ENCODE results near the gene INPP4B.

Gene INPP4B

DNA sequence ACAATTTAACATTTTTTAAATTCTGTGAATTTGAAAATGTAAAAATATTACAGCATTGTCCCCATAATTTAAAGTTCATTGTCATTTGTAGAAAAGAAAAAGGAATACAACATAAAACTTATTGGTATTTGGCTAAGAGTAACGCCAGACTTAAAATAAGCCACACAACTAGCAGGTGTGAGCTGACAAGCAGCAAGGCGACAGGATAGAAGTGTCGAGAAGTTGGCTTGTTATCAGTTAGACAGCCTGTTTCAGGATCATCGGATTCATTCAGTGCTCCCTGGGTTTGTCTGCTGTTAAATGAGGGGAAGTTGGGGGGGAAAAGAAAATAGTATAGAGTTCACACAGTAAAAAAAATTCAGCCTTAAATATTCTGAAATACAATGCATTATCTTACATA, 816.1 kb downstream of the INPP4B start:
- H3K4me3 ChIP-seq: no peak overlapping the region
- no peak for TF ChIP-seq Cebpa-rat (IDR thresholded peaks at IDR 0.05)
- no peaks in the 10 kb centered on the region for H3K36me3 ChIP-seq
- no peak overlapping the region for H3K4me2 ChIP-seq
- no peaks in the 10 kb centered on the region for H3K4me1 ChIP-seq
- H3K9ac ChIP-seq: no peak overlapping the region
- H4K20me1 ChIP-seq: no peaks in the 10 kb centered on the region
- no peaks in the 10 kb centered on the region for H3K9me3 ChIP-seq
- H3K27me3 ChIP-seq: no peaks in the 10 kb centered on the region
- no peak overlapping the region for H3K27ac ChIP-seq

DNA sequence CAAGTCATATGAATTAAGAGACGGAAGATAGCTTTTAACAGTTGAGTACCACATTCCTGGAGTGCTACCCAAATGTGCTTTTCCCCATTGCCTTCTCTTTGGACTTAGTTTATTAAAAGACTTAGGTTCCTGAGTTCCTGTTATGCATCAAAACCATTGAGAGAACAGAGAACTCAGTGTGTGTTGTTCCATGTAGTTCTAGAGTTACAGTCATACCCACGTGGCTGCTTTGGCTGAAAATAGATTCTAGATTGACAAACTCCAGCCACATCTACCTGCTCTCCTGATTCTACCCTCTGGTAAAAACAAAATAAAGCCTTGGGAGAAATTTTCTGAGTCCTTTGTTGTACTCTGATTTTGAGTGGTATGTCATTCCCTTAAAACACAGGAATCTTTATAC, 824.3 kb downstream of the INPP4B start:
- Histone ChIP-seq H3K4me1 (no peaks in the 10 kb centered on the region), H3K4me3 (no peak overlapping the region), H3K36me3 (no peaks in the 10 kb centered on the region), H4K20me1 (no peaks in the 10 kb centered on the region), H3K4me2 (no peak overlapping the region), H3K27ac (no peak overlapping the region), H3K27me3 (no peaks in the 10 kb centered on the region), H3K9me3 (no peaks in the 10 kb centered on the region), H3K9ac (no peak overlapping the region)
- no peak for TF ChIP-seq Cebpa-rat (IDR thresholded peaks at IDR 0.05)

DNA sequence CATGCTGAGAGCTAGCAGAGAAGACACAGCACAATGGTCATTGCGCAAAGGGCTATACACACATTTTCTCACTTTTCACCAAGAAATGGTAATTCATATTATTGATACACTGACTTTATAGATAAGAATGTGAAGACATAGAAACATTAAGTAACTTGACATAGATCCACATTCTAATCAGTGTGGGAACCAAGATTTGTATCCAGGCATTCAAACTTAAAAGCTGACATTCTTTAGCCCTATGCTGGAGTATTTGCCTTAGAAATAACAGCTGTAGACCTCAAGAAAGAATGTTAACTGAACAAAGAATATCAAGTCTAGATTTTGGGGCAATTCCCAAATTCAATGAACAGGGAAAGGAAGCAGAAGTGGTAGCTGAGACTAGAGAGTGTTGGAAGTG, 824.9 kb downstream of the INPP4B start:
- TF ChIP-seq Cebpa-rat (IDR thresholded peaks at IDR 0.05): no peak
- H3K9ac ChIP-seq: no peak overlapping the region

DNA sequence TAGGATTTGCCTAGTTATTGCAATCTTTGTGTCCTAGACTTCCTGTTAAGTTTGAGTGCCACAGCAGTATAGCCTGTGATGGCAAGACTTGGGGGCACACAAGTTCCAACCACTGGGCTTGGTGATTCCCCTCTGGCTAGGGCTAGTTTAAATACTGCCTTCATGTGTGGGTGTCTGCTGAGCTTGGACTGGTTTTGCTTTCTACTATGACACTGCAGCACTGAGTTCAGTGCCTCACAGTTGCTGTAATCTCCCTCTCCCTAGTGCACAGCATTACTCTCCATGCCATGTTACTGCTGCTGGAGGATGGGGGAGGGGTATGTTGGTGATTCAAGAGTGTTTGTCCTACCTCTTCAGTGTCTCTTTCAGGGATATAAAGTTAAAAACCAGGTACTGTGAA, 830.1 kb downstream of the INPP4B start:
- no peak overlapping the region for H3K4me2 ChIP-seq
- H3K4me1 ChIP-seq: no peaks in the 10 kb centered on the region
- no peak overlapping the region for H3K9ac ChIP-seq
- no peak overlapping the region for H3K4me3 ChIP-seq
- H3K27me3 ChIP-seq: no peaks in the 10 kb centered on the region
- no peak overlapping the region for H3K27ac ChIP-seq
- H4K20me1 ChIP-seq: no peaks in the 10 kb centered on the region
- no peaks in the 10 kb centered on the region for H3K9me3 ChIP-seq
- TF ChIP-seq Cebpa-rat (IDR thresholded peaks at IDR 0.05): no peak
- H3K36me3 ChIP-seq: no peaks in the 10 kb centered on the region

More for the DNA sequence above, 824.9 kb downstream of the INPP4B start:
- H3K9me3 ChIP-seq: no peaks in the 10 kb centered on the region
- no peaks in the 10 kb centered on the region for H4K20me1 ChIP-seq
- no peaks in the 10 kb centered on the region for H3K36me3 ChIP-seq
- H3K27me3 ChIP-seq: no peaks in the 10 kb centered on the region
- no peak overlapping the region for H3K4me3 ChIP-seq
- H3K4me2 ChIP-seq: no peak overlapping the region
- H3K27ac ChIP-seq: no peak overlapping the region
- H3K4me1 ChIP-seq: no peaks in the 10 kb centered on the region

DNA sequence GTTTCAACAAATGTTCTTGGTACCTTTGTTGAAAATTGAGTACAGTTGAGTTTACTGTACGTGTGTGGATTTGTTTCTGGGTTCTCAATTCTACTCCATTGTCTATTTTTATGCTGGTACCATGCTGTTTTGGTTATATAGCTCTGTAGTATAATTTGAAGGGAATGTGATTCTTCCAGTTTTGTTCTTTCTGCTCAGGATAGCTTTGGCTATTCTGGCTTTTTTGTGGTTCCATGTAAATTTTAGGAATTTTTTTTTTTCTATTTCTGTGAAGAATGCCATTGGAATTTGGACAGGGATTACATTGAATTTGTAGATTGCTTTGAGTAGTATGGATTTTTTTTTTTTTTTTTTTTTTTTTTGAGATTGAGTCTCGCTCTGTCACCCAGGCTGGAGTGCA, 836.4 kb downstream of the INPP4B start:
- no peaks in the 10 kb centered on the region for H3K4me1 ChIP-seq
- no peak overlapping the region for H3K4me2 ChIP-seq
- no peaks in the 10 kb centered on the region for H3K27me3 ChIP-seq
- no peak overlapping the region for H3K9ac ChIP-seq
- no peak overlapping the region for H3K4me3 ChIP-seq
- no peak overlapping the region for H3K27ac ChIP-seq
- TF ChIP-seq Cebpa-rat (IDR thresholded peaks at IDR 0.05): no peak
- no peaks in the 10 kb centered on the region for H4K20me1 ChIP-seq
- H3K36me3 ChIP-seq: no peaks in the 10 kb centered on the region
- H3K9me3 ChIP-seq: no peaks in the 10 kb centered on the region; the same call in 1 of the 2 replicates

GRCh38 chr4:142005519-142005918, 840.6 kb downstream of the INPP4B start:
- Histone ChIP-seq H3K9me3 (no peaks in the 10 kb centered on the region; the same call in 1 of the 2 replicates), H3K9ac (no peak overlapping the region), H4K20me1 (no peaks in the 10 kb centered on the region), H3K27ac (no peak overlapping the region), H3K4me1 (no peaks in the 10 kb centered on the region), H3K36me3 (no peaks in the 10 kb centered on the region), H3K27me3 (no peaks in the 10 kb centered on the region), H3K4me2 (no peak overlapping the region), H3K4me3 (no peak overlapping the region)
- no peak for TF ChIP-seq Cebpa-rat (IDR thresholded peaks at IDR 0.05)

- H4K20me1 ChIP-seq: no peaks in the 10 kb centered on the region
- H3K4me1 ChIP-seq: no peaks in the 10 kb centered on the region
- TF ChIP-seq Cebpa-rat (IDR thresholded peaks at IDR 0.05): no peak
- no peaks in the 10 kb centered on the region for H3K36me3 ChIP-seq
- no peak overlapping the region for H3K9ac ChIP-seq
- no peak overlapping the region for H3K27ac ChIP-seq
- H3K4me3 ChIP-seq: no peak overlapping the region
- no peaks in the 10 kb centered on the region for H3K27me3 ChIP-seq
- H3K9me3 ChIP-seq: peaks cover 22% of the 10 kb centered on the region
- H3K4me2 ChIP-seq: no peak overlapping the region
Measured at GRCh38 chr4:141999446-142000143, 846.5 kb downstream of the INPP4B start.

DNA sequence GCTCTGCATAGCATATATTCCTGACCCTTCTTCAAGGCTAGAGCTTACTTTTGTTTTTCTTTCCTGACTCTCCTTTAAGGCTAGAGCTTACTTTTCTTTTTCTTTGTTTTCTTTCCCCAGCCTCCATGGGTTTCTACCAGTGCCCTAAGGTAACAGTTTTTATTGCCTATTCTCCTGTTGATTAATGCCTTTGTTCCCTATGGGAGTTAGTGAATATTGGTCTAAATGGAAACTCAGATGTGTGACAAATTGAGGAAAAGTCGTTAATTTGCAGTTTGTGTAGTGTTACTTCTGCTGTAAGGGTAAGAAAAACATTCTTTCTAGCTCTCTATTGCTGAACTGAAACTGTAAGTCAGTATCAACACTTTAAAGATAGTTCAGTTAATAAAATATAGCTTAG, 851.0 kb downstream of the INPP4B start:
- Histone ChIP-seq H3K27me3 (no peaks in the 10 kb centered on the region), H3K9me3 (peaks cover 22% of the 10 kb centered on the region), H3K9ac (no peak overlapping the region), H3K4me1 (no peaks in the 10 kb centered on the region), H4K20me1 (no peaks in the 10 kb centered on the region), H3K4me2 (no peak overlapping the region), H3K27ac (no peak overlapping the region), H3K36me3 (no peaks in the 10 kb centered on the region), H3K4me3 (no peak overlapping the region)
- no peak for TF ChIP-seq Cebpa-rat (IDR thresholded peaks at IDR 0.05)

DNA sequence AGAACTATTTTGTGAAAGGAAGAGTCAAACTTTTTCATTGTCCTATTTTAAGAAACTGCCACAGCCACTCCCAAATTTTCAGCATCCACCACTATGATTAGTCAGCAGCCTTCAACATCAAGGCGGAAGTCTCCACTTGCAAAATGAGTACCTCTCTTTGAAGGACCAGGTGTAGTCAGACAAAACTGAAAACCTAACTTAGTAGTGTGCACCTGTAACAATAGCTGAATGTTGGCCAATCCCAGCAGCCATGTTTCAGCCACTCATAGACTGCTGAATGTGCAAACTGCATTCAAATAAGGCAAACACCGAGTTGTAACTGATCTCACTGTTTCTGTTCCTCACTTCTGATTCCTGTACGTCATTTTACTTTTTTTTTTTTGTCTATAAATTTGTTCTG, 868.7 kb downstream of the INPP4B start:
- H3K9me3 ChIP-seq: peaks cover 7% of the 10 kb centered on the region
- H3K4me2 ChIP-seq: no peak overlapping the region
- H4K20me1 ChIP-seq: no peaks in the 10 kb centered on the region
- H3K36me3 ChIP-seq: no peaks in the 10 kb centered on the region
- no peak overlapping the region for H3K9ac ChIP-seq
- no peak overlapping the region for H3K4me3 ChIP-seq
- H3K27me3 ChIP-seq: no peaks in the 10 kb centered on the region
- 0 out of 2 replicates have a peak, but pooled peaks cover 5% of the 10 kb centered on the region for H3K4me1 ChIP-seq
- H3K27ac ChIP-seq: no peak overlapping the region
- no peak for TF ChIP-seq Cebpa-rat (IDR thresholded peaks at IDR 0.05)
